Natural killer cell (primary cell): Measurements from ENCODE around the gene MRGPRX4. TPM values are rescaled to one million over a fixed set of nuclear protein-coding genes. Genes with fewer than 3 reads are reported as not detected.

Experiments
- ATAC-seq, 3 donors: fragments of 150-1000 bp in 2 of 3; fragments of 200-7000 bp in 1 of 3; cut with Tn5 transposase; 1 replicate in 1 of 3; 2 replicates in 2 of 3; pipeline ENCODE4 v1.10.0; 2021; ENCODE audit warnings: mild to moderate bottlenecking in 2 of 3, moderate library complexity in 2 of 3
- DNase-seq, 2 donors: peaks; one replicate each; pipeline versions ENCODE4 v3.0.0 to v3.0.0-alpha.2; 2013 to 2021; ENCODE audit warnings: mixed read lengths in 1 of 2
- H3K27ac ChIP-seq: one replicate; pipeline ENCODE4 v1.5.1; 2013; ENCODE audit warnings: mild to moderate bottlenecking, low read length
- H3K27me3 ChIP-seq: one replicate; pipeline ENCODE4 v1.6.1; 2013; ENCODE audit warnings: low read length; ENCODE audit not compliant: control insufficient read depth, insufficient read depth
- H3K36me3 ChIP-seq: one replicate; pipeline ENCODE4 v1.6.1; 2013; ENCODE audit warnings: low read length; ENCODE audit not compliant: control insufficient read depth, insufficient read depth
- H3K4me1 ChIP-seq: one replicate; pipeline ENCODE4 v1.6.1; 2013; ENCODE audit warnings: low read length; ENCODE audit not compliant: control insufficient read depth, insufficient read depth
- H3K4me3 ChIP-seq: one replicate; pipeline ENCODE4 v1.5.1; 2013; ENCODE audit warnings: low read length
- H3K9me3 ChIP-seq: one replicate; pipeline ENCODE4 v1.6.1; 2013; ENCODE audit warnings: low read length; ENCODE audit not compliant: control insufficient read depth, insufficient read depth
- H3K27ac Mint-ChIP-seq, 2 donors: one replicate each; pipeline ENCODE4 v1.8.0; 2022; ENCODE audit warnings: mild to moderate bottlenecking in 2 of 2, mixed read lengths in 2 of 2, moderate library complexity in 1 of 2
- H3K27me3 Mint-ChIP-seq, 2 donors: one replicate each; pipeline ENCODE4 v1.8.0; 2022; ENCODE audit warnings: low read depth in 2 of 2, mixed read lengths in 2 of 2
- H3K36me3 Mint-ChIP-seq: one replicate; pipeline ENCODE4 v1.8.0; 2022; ENCODE audit warnings: mixed read lengths
- H3K4me1 Mint-ChIP-seq, 2 donors: one replicate each; pipeline ENCODE4 v1.8.0; 2022; ENCODE audit warnings: mixed read lengths in 2 of 2
- H3K4me3 Mint-ChIP-seq: one replicate; pipeline ENCODE4 v1.8.0; 2022; ENCODE audit warnings: mild to moderate bottlenecking, moderate library complexity, mixed read lengths
- H3K9me3 Mint-ChIP-seq, 2 donors: one replicate each; pipeline ENCODE4 v1.8.0; 2022; ENCODE audit warnings: mixed read lengths in 2 of 2
- WGBS: methylation state at CpG from one replicate; pipeline ENCODE4 v1.1.7; 2013; ENCODE audit warnings: missing lambda C conversion rate; ENCODE audit not compliant: insufficient coverage; 5-methylcytosine and 5-hydroxymethylcytosine counted together
- intact Hi-C: fragments of 100-400 bp; cut with micrococcal nuclease; formaldehyde crosslinking; loops from one replicate; pipeline ENCODE4 v1.14.2; 2022
- total RNA-seq, 4 donors: library from RNA; stranded (reverse); fragments of 120-200 nt in 1 of 4; gene quantifications; one replicate each; pipeline versions ENCODE4 v1.2.3 to v1.2.4, GENCODE V29; 2013 to 2022
- TF ChIP-seq, protein P1 (sequence below): fragments of 200-600 bp; IDR thresholded peaks from one replicate; pipeline ENCODE4 v1.8.0; 2022; ENCODE audit warnings: antibody characterized with exemption

MRGPRX4 gene
- total RNA-seq, 3 donors from 2014 or later (not counting 1 experiment from before 2014, with no cell fraction given): not detected

DNA sequence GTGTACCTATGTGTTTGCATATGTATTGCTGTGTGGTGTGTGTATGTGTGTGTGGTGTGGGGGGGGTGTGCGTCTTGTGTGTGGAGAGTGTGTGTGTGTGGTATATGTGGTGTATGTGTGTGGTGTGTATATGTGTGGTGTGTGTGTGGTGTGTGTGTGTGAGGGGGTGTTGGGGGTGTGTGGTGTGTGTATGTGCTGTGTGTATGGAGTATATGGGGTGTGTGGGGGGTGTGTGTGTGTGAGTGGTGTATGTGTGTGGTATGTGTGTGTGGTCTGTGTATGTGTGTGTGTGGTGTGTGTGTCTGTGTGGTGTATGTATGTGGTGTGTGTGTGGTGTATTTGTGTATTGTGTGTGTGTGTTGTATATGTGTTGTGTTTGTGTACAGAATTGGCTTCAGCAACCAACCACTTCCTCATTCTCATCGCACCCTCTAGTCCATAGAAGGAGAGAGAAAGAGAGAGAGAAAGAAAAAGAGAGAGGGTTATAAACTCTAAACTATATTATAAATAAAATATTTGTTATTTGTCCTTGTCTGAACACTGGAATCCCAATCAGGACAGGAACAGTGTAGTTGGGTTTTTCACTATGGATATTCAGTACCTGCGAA is 50.3 kb downstream of the MRGPRX4 start:
- 100% methylated on average over 2 of the region's 3 CpGs for WGBS
- Histone ChIP-seq H3K27me3 (no peaks in the 10 kb centered on the region), H3K9me3 (no peaks in the 10 kb centered on the region), H3K4me1 (no peaks in the 10 kb centered on the region), H3K36me3 (no peaks in the 10 kb centered on the region), H3K4me3 (no peak overlapping the region), H3K27ac (no peak overlapping the region)
- Mint-ChIP-seq H3K4me3 (no peak overlapping the region), H3K27me3 (peaks cover 29 to 30% of the 10 kb centered on the region in 2 donors), H3K27ac (no peak overlapping the region), H3K4me1 (no peaks in the 10 kb centered on the region), H3K9me3 (no peaks in the 10 kb centered on the region), H3K36me3 (no peaks in the 10 kb centered on the region)
- TF ChIP-seq, protein P1, sequence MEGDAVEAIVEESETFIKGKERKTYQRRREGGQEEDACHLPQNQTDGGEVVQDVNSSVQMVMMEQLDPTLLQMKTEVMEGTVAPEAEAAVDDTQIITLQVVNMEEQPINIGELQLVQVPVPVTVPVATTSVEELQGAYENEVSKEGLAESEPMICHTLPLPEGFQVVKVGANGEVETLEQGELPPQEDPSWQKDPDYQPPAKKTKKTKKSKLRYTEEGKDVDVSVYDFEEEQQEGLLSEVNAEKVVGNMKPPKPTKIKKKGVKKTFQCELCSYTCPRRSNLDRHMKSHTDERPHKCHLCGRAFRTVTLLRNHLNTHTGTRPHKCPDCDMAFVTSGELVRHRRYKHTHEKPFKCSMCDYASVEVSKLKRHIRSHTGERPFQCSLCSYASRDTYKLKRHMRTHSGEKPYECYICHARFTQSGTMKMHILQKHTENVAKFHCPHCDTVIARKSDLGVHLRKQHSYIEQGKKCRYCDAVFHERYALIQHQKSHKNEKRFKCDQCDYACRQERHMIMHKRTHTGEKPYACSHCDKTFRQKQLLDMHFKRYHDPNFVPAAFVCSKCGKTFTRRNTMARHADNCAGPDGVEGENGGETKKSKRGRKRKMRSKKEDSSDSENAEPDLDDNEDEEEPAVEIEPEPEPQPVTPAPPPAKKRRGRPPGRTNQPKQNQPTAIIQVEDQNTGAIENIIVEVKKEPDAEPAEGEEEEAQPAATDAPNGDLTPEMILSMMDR: no peak
- intact Hi-C loops: no loop called here
- DNase-seq (no peak), ATAC-seq (peak in 1 of 3 donors; percentile 54)

Other genes starting within 250 kb of the MRGPRX4 start
- gene SERGEF, start 159.8 kb upstream of the MRGPRX4 start, total RNA-seq: 10 to 100 TPM; 67.5 to 78.6 (median 69.4) TPM
- gene TPH1, start 126.6 kb upstream of the MRGPRX4 start, total RNA-seq: 1 to 10 TPM; 1.1 to 1.4 (median 1.3) TPM
- gene SAAL1, start 66.8 kb upstream of the MRGPRX4 start, total RNA-seq: 10 to 100 TPM; 27.8 to 32.7 (median 29.5) TPM
- not detected for gene MRGPRX3, start 40.3 kb upstream of the MRGPRX4 start, total RNA-seq
- gene SAA4, start 64.0 kb downstream of the MRGPRX4 start, total RNA-seq: under 1 TPM in 1 of 3 donors, not detected in 2; 0.54 TPM
- gene SAA2, start 75.8 kb downstream of the MRGPRX4 start, total RNA-seq: not detected
- not detected for gene SAA1, start 93.4 kb downstream of the MRGPRX4 start, total RNA-seq
- 10 to 100 TPM; 11.5 to 14.5 (median 14.0) TPM for gene HPS5, start 149.3 kb downstream of the MRGPRX4 start, total RNA-seq
- gene GTF2H1, start 149.7 kb downstream of the MRGPRX4 start, total RNA-seq: 10 to 100 TPM; 18.4 to 31.5 (median 22.4) TPM
- gene LDHA, start 221.7 kb downstream of the MRGPRX4 start, total RNA-seq: 100 to 1,000 TPM; 217 to 275 (median 228) TPM
- gene LDHC, start 239.5 kb downstream of the MRGPRX4 start, total RNA-seq: not detected